ENCODE results near the gene TRIOBP. TPM values are rescaled to one million over a fixed set of nuclear protein-coding genes. Genes with fewer than 3 reads are reported as not detected.

Gene TRIOBP
- total and polyA plus RNA-seq, 2 of the 4 experiments (the other 2 are of a cell fraction): 46.4 to 69.8 TPM

DNA sequence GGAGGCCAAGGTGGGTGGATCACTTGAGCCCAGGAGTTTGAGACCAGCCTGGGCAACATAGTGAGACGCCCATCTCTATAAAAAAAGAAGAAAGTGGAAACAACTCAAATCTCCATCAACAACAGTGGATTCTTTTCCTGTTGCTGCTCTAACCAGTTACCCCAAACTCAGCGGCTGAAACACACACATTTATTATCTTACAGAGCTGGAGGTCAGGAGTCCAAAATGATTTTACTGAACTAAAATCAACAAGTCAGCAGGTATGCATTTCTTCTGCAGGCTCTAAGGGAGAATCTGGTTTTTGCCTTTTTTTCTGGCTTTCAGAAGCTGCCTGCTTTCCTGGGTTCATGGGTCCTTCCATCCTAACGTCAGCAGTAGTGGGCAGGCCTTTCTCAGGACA is 99.2 kb downstream of the TRIOBP start:
- no peak overlapping the region for H3K23ac ChIP-seq (ENCODE audit: low read depth, low read length)
- no peak overlapping the region for H2AFZ ChIP-seq (replicated peaks; ENCODE audit: low read length, poor library complexity)
- H3K79me1 ChIP-seq (ENCODE audit: low read depth in 1 of 2, low read length in 2 of 2): no peaks in the 10 kb centered on the region
- H2BK20ac ChIP-seq (ENCODE audit: low read depth, low read length): no peak overlapping the region
- no peak overlapping the region for H3K14ac ChIP-seq (replicated peaks; ENCODE audit: low read depth, low read length)
- no peak overlapping the region for H2AK9ac ChIP-seq (replicated peaks; ENCODE audit: low read depth, low read length, poor library complexity)
- no peak overlapping the region for H2AK5ac ChIP-seq (ENCODE audit: low read depth, low read length)
- H3K36me3 ChIP-seq (ENCODE audit: control insufficient read depth, insufficient read depth, low read length): no peaks in the 10 kb centered on the region
- ATAC-seq (ENCODE audit: low read depth) (no peak), DNase-seq (no peak)
- H3K27me3 ChIP-seq (ENCODE audit: control insufficient read depth, insufficient read depth, low read length): no peaks in the 10 kb centered on the region
- no peak overlapping the region for H2BK5ac ChIP-seq (ENCODE audit: low read depth, low read length, poor library complexity, severe bottlenecking)
- in situ Hi-C loops (cut with MboI; ENCODE audit: low sequenced_read_pairs) (no loop called here), dilution Hi-C loops (cut with HindIII; ENCODE audit: low sequenced_read_pairs, unreplicated experiment) (no loop called here), intact Hi-C loops (cut with micrococcal nuclease) (no loop called here)
- POLR2A ChIA-PET (ENCODE audit: unreplicated experiment): no interaction called here
- TF ChIP-seq FOS (IDR thresholded peaks at IDR 0.05; ENCODE audit: low read depth, low read length) (no peak), MAFK (IDR thresholded peaks at IDR 0.05; ENCODE audit: low read depth, low read length) (no peak), MAZ (IDR thresholded peaks at IDR 0.05; ENCODE audit: borderline replicate concordance, low read depth, low read length) (no peak), CEBPB (IDR thresholded peaks at IDR 0.05; ENCODE audit: low read depth, low read length) (no peak), CHD1 (IDR thresholded peaks at IDR 0.05; ENCODE audit: low read depth, low read length) (no peak), RAD21 (IDR thresholded peaks at IDR 0.05; ENCODE audit: low read length) (no peak), RCOR1 (IDR thresholded peaks at IDR 0.05; ENCODE audit: insufficient replicate concordance, low read length) (no peak), BHLHE40 (IDR thresholded peaks at IDR 0.05; ENCODE audit: low read depth, low read length) (no peak), RFX5 (IDR thresholded peaks at IDR 0.05; ENCODE audit: low read depth, low read length) (no peak), NFE2L2 (IDR thresholded peaks at IDR 0.05; ENCODE audit: low read depth, low read length) (no peak), SMC3 (IDR thresholded peaks at IDR 0.05; ENCODE audit: low read depth, low read length) (no peak), MXI1 (IDR thresholded peaks at IDR 0.05; ENCODE audit: borderline replicate concordance, low read depth, low read length) (no peak), POLR2A (IDR thresholded peaks at IDR 0.05; ENCODE audit: low read depth, low read length) (no peak), CTCF (conservative IDR thresholded peaks at IDR 0.05; ENCODE audit: low read depth, low read length) (no peak), ELK1 (IDR thresholded peaks at IDR 0.05; ENCODE audit: borderline replicate concordance, low read depth, low read length) (no peak)
- TF ChIP-seq, protein P1, sequence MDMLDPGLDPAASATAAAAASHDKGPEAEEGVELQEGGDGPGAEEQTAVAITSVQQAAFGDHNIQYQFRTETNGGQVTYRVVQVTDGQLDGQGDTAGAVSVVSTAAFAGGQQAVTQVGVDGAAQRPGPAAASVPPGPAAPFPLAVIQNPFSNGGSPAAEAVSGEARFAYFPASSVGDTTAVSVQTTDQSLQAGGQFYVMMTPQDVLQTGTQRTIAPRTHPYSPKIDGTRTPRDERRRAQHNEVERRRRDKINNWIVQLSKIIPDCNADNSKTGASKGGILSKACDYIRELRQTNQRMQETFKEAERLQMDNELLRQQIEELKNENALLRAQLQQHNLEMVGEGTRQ (IDR thresholded peaks at IDR 0.05; ENCODE audit: low read depth, low read length): no peak
- BruUV-seq (replicated peaks): no TSS peak
- H3K4me1 ChIP-seq (ENCODE audit: control insufficient read depth, insufficient read depth, low read length): no peaks in the 10 kb centered on the region
- no peak overlapping the region for H4K5ac ChIP-seq (ENCODE audit: low read depth, low read length)
- no peak overlapping the region for H3K4ac ChIP-seq (ENCODE audit: low read depth, low read length)
- CTCF ChIA-PET: interaction anchor here (0.6 kb wide), 1 partner anchor 36 kb away, joined by 3 read pairs; no protein-coding TSS in a partner anchor
- H3K9me3 ChIP-seq (ENCODE audit: control insufficient read depth, insufficient read depth, low read length): no peaks in the 10 kb centered on the region
- H3K4me2 ChIP-seq (ENCODE audit: low read depth, low read length): no peak overlapping the region
- H4K20me1 ChIP-seq (ENCODE audit: insufficient read depth, low read length): no peaks in the 10 kb centered on the region
- no peak overlapping the region for H3K56ac ChIP-seq (ENCODE audit: extremely low read depth, insufficient read depth, low read length)
- no peak overlapping the region for H4K91ac ChIP-seq (ENCODE audit: insufficient read depth, low read depth, low read length)
- 60% methylated on average over 1 of the region's 3 CpGs; no CpG with 5 or more reads in 1 of the 2 experiments for WGBS, 2 experiments (ENCODE audit: extremely low coverage in 2 of 2, insufficient read length in 1 of 2)
- H3K9ac ChIP-seq (ENCODE audit: low read depth, low read length): no peak overlapping the region
- H3K18ac ChIP-seq (ENCODE audit: low read depth, low read length): no peak overlapping the region
- H4K8ac ChIP-seq (ENCODE audit: low read depth in 2 of 2, low read length in 2 of 2): no peak overlapping the region
- no peaks in the 10 kb centered on the region for H3K9me1 ChIP-seq (ENCODE audit: insufficient read depth, low read length)
- no peak overlapping the region for H3K27ac ChIP-seq (ENCODE audit: insufficient read depth, low read length)
- no peak overlapping the region for H3K4me3 ChIP-seq (ENCODE audit: insufficient read depth, low read depth, low read length)
- no peak overlapping the region for H2BK120ac ChIP-seq (ENCODE audit: low read depth, low read length)
- H2BK15ac ChIP-seq (ENCODE audit: low read depth, low read length): no peak overlapping the region

All from IMR-90 (cell line).